K562 (cell line): ENCODE data around the gene GABRG2. TPM values are rescaled to one million over a fixed set of nuclear protein-coding genes. Genes with fewer than 3 reads are reported as not detected.

Source experiments
- ATAC-seq: fragments of 200-7000 bp; cut with Tn5 transposase; 3 replicates; pipeline ENCODE4 v1.9.1; 2020; ENCODE audit warnings: moderate library complexity
- BruUV-seq: library from RNA; stranded (reverse); fragments of 400-500 nt; replicated peaks from 2 replicates; lab custom pipeline; 2021; lab: Mats Ljungman, UMichigan
- CTCF ChIA-PET: fragments of 300-600 bp; formaldehyde crosslinking; extraction: SDS; loops from one replicate; lab custom pipeline; 2021; ENCODE audit warnings: low intra/inter-chr PET ratio; lab: Yijun Ruan, JAX
- POLR2A ChIA-PET: fragments of 300-600, 350-650 bp; sonication (Branson Sonifier 250); formaldehyde crosslinking; extraction: SDS; loops from one replicate; lab custom pipeline; 2021; ENCODE audit warnings: antibody characterized with exemption, inconsistent platforms; lab: Yijun Ruan, JAX
- DNase-seq, 4 experiments: peaks; one replicate each; pipeline versions ENCODE4 v3.0.0 to v3.0.0-alpha.2; 2011 to 2018; ENCODE audit warnings: low spot score in 3 of 4, mixed read lengths in 3 of 4; ENCODE audit errors: extremely low read depth in 1 of 4
- FAIRE-seq: peaks from 2 replicates; lab custom pipeline; 2011; peaks lifted over from hg19 to GRCh38; lab: Jason Lieb, UNC
- H2AFZ ChIP-seq: 2 replicates; pipeline ENCODE4 v1.6.0; 2011; ENCODE audit warnings: low read depth, low read length, control low read depth, inconsistent platforms
- H3K27ac ChIP-seq: fragments of 200-600 bp; 3 replicates; pipeline ENCODE4 v1.8.0; 2011; ENCODE audit warnings: low read depth, mild to moderate bottlenecking, control low read depth, inconsistent platforms, low read length, moderate library complexity, mixed read lengths; ENCODE audit errors: extremely low read depth
- H3K27me3 ChIP-seq, 2 experiments: fragments of 300-600 bp in 1 of 2; 2 replicates in 1 of 2; 3 replicates in 1 of 2; pipeline versions ENCODE4 v1.6.0 to v1.8.0; 2011; ENCODE audit warnings: inconsistent platforms in 2 of 2, low read length in 2 of 2, mild to moderate bottlenecking in 1 of 2, mixed read lengths in 1 of 2, moderate library complexity in 1 of 2; ENCODE audit not compliant: control insufficient read depth in 2 of 2, insufficient read depth in 2 of 2
- H3K36me3 ChIP-seq: fragments of 300-600 bp; 3 replicates; pipeline ENCODE4 v1.8.0; 2011; ENCODE audit warnings: mild to moderate bottlenecking, low read length, inconsistent platforms; ENCODE audit not compliant: control insufficient read depth, insufficient read depth
- H3K4me1 ChIP-seq, 2 experiments: fragments of 200-600 bp in 1 of 2; replicated peaks in 1 of 2; 2 replicates in 1 of 2; 3 replicates in 1 of 2; pipeline versions ENCODE4 v1.5.1 to v1.8.0; 2011; ENCODE audit warnings: inconsistent platforms in 2 of 2, low read length in 2 of 2, mild to moderate bottlenecking in 1 of 2, mixed read lengths in 1 of 2, moderate library complexity in 1 of 2; ENCODE audit not compliant: control insufficient read depth in 2 of 2, insufficient read depth in 2 of 2
- H3K4me2 ChIP-seq: 2 replicates; pipeline ENCODE4 v1.6.1; 2011; ENCODE audit warnings: low read length, control low read depth, inconsistent platforms, mixed read lengths; ENCODE audit not compliant: insufficient read depth
- H3K4me3 ChIP-seq: fragments of 200-600 bp; sonication (generic), shearing (Covaris generic); 2 replicates; pipeline ENCODE4 v1.5.1; 2016; ENCODE audit warnings: control low read depth, inconsistent platforms
- H3K79me2 ChIP-seq: fragments of 200-600 bp; 3 replicates; pipeline ENCODE4 v1.8.0; 2011; ENCODE audit warnings: low read length, inconsistent platforms; ENCODE audit not compliant: control insufficient read depth, insufficient read depth
- H3K9ac ChIP-seq, 2 experiments: 2 replicates each; pipeline versions ENCODE4 v1.6.0 to v1.6.1; 2011; ENCODE audit warnings: low read depth in 2 of 2, low read length in 2 of 2, control low read depth in 1 of 2, inconsistent platforms in 1 of 2, mild to moderate bottlenecking in 1 of 2, mixed read lengths in 1 of 2; ENCODE audit not compliant: insufficient read depth in 1 of 2
- H3K9me1 ChIP-seq: one replicate; pipeline ENCODE4 v1.6.0; 2011; ENCODE audit warnings: inconsistent platforms, mild to moderate bottlenecking, low read length, moderate library complexity; ENCODE audit not compliant: control insufficient read depth, insufficient read depth
- H3K9me3 ChIP-seq: replicated peaks from 2 replicates; pipeline ENCODE4 v1.5.1; 2011; ENCODE audit warnings: low read depth, low read length, inconsistent platforms; ENCODE audit not compliant: control insufficient read depth, insufficient read depth
- H4K20me1 ChIP-seq: replicated peaks from 2 replicates; pipeline ENCODE4 v1.6.1; 2011; ENCODE audit warnings: low read length, inconsistent platforms, mixed read lengths; ENCODE audit not compliant: control insufficient read depth, insufficient read depth
- ARID2 ChIP-seq: fragments of 450-650 bp; IDR thresholded peaks from 2 replicates; pipeline ENCODE4 v1.6.1; 2017; ENCODE audit warnings: antibody characterized with exemption, mild to moderate bottlenecking
- CBFB ChIP-seq: sonication (generic); formaldehyde crosslinking; IDR thresholded peaks from 2 replicates; pipeline ENCODE4 v1.4.0; 2020; ENCODE audit warnings: mild to moderate bottlenecking, missing genetic modification reagents
- CBX8 ChIP-seq: fragments of 200-600 bp; sonication (generic); IDR thresholded peaks from 2 replicates; pipeline ENCODE4 v1.6.1; 2012; ENCODE audit warnings: borderline replicate concordance, mixed run types, low read depth, mild to moderate bottlenecking, moderate library complexity, mixed read lengths, low read length, control low read depth, inconsistent platforms; ENCODE audit not compliant: poor library complexity, severe bottlenecking; ENCODE audit errors: extremely low read depth
- CEBPZ ChIP-seq: fragments of 150-350 bp; IDR thresholded peaks from 2 replicates; pipeline ENCODE4 v1.6.1; 2014; ENCODE audit warnings: low read depth, mild to moderate bottlenecking, low read length, borderline replicate concordance
- DIDO1 ChIP-seq: fragments of 450-650 bp; IDR thresholded peaks from 2 replicates; pipeline ENCODE4 v1.6.1; 2016; ENCODE audit warnings: low read depth, missing biosample characterization, missing genetic modification characterization
- MEIS2 ChIP-seq: fragments of 450-650 bp; IDR thresholded peaks from 2 replicates; pipeline ENCODE4 v1.6.1; 2014; ENCODE audit warnings: mild to moderate bottlenecking; ENCODE audit not compliant: partially characterized antibody
- MTA2 ChIP-seq: fragments of 450-650 bp; IDR thresholded peaks from 2 replicates; pipeline ENCODE4 v1.6.1; 2016; ENCODE audit warnings: low read depth
- NRF1 ChIP-seq, 2 experiments: fragments of 450-650 bp; IDR thresholded peaks in 1 of 2; conservative IDR thresholded peaks in 1 of 2; 2 replicates each; pipeline ENCODE4 v1.6.1; 2014; ENCODE audit warnings: mild to moderate bottlenecking in 2 of 2
- PHF21A ChIP-seq: fragments of 450-650 bp; IDR thresholded peaks from 2 replicates; pipeline ENCODE4 v1.6.1; 2017; ENCODE audit warnings: low read depth, borderline replicate concordance
- RBM25 ChIP-seq: fragments of 200-400 bp; formaldehyde crosslinking; IDR thresholded peaks from 2 replicates; pipeline ENCODE4 v1.6.1; 2018; ENCODE audit warnings: low read length, low read depth, moderate library complexity; ENCODE audit not compliant: severe bottlenecking
- SMARCE1 ChIP-seq: fragments of 450-650 bp; IDR thresholded peaks from 2 replicates; pipeline ENCODE4 v1.7.1; 2016; ENCODE audit warnings: mild to moderate bottlenecking
- SP1 ChIP-seq: sonication (generic); formaldehyde crosslinking; IDR thresholded peaks from 2 replicates; pipeline ENCODE4 v1.8.1; 2022; ENCODE audit warnings: mild to moderate bottlenecking, missing genetic modification reagents
- TAL1 ChIP-seq: fragments of 450-650 bp; IDR thresholded peaks from 2 replicates; pipeline ENCODE4 v1.6.1; 2016; ENCODE audit warnings: mild to moderate bottlenecking
- TFAM ChIP-seq: fragments of 250-450 bp; sonication (Bioruptor Pico); conservative IDR thresholded peaks from 2 replicates; pipeline ENCODE4 v1.5.0; 2021; ENCODE audit warnings: mild to moderate bottlenecking, moderate library complexity
- ZC3H4 ChIP-seq: sonication (generic); formaldehyde crosslinking; IDR thresholded peaks from 2 replicates; pipeline ENCODE4 v1.9.0; 2021; ENCODE audit warnings: missing genetic modification reagents, borderline replicate concordance
- ZNF184 ChIP-seq: sonication (generic); formaldehyde crosslinking; IDR thresholded peaks from 2 replicates; pipeline ENCODE4 v1.5.0; 2020; ENCODE audit warnings: missing genetic modification reagents
- ZNF77 ChIP-seq: fragments of 250-450 bp; sonication (Bioruptor Pico); IDR thresholded peaks from 2 replicates; pipeline ENCODE4 v1.5.0; 2020
- WGBS: fragments of 100-300 bp; shearing (Covaris generic); methylation state at CpG from one replicate; pipeline ENCODE4 v1.1.6; 2016; ENCODE audit warnings: low coverage, mixed read lengths; ENCODE audit not compliant: insufficient coverage; ENCODE audit errors: missing lambda C conversion rate; 5-methylcytosine and 5-hydroxymethylcytosine counted together
- in situ Hi-C: fragments of 300-500 bp; cut with MboI; formaldehyde crosslinking; loops from 4 replicates; pipeline ENCODE4 v1.15.0; 2018; ENCODE audit warnings: inconsistent platforms, mixed read lengths
- intact Hi-C: fragments of 100-400 bp; cut with micrococcal nuclease; formaldehyde crosslinking; loops from 2 replicates; pipeline ENCODE4 v1.14.2; 2022
- polyA plus RNA-seq, 8 experiments: library from polyadenylated mRNA; depleted of rRNA in 4 of 8; stranded (reverse) in 5 of 8; unstranded in 3 of 8; fragments of >200 nt; fragmentation: Nextera tagmentation in 2 of 8; fragmentation: Illumina TruSeq in 1 of 8; extraction: Ambion mirVana in 2 of 8; extraction: Trizol in 1 of 8; gene quantifications; 2 replicates each; pipeline versions ENCODE4 v1.2.1 to v1.2.3, GENCODE V29; 2011 to 2014; ENCODE audit warnings: inconsistent platforms in 1 of 8, missing spikeins in 1 of 8
- total RNA-seq, 7 experiments: library from RNA; depleted of rRNA in 6 of 7; stranded (reverse); fragments of >200 nt in 6 of 7; fragmentation: Illumina TruSeq in 2 of 7; extraction: Trizol in 2 of 7; gene quantifications; 2 replicates each; pipeline versions ENCODE4 v1.2.1 to v1.2.3, GENCODE V29; 2011 to 2021; ENCODE audit warnings: low replicate concordance in 1 of 7
- TF ChIP-seq, protein P1 (sequence below): sonication (generic); formaldehyde crosslinking; IDR thresholded peaks from 2 replicates; pipeline ENCODE4 v1.8.0; 2022; ENCODE audit warnings: mild to moderate bottlenecking, missing genetic modification reagents

Gene GABRG2
- total and polyA plus RNA-seq, 9 of the 15 experiments (the other 6 are each of a cell fraction or from before 2014, with no cell fraction given): 0.03 to 1.2 (median 0.30) TPM; not detected in 3

- TF ChIP-seq CEBPZ (no peak), CBFB (CRISPR knock-in tag) (no peak), ZC3H4 (CRISPR knock-in tag) (no peak), ZNF184 (CRISPR knock-in tag) (no peak), ZNF77 (CRISPR knock-in tag) (no peak)
These were observed 23.8 kb downstream of the GABRG2 start (continued) for GRCh38 chr5:162091336-162091735.

DNA sequence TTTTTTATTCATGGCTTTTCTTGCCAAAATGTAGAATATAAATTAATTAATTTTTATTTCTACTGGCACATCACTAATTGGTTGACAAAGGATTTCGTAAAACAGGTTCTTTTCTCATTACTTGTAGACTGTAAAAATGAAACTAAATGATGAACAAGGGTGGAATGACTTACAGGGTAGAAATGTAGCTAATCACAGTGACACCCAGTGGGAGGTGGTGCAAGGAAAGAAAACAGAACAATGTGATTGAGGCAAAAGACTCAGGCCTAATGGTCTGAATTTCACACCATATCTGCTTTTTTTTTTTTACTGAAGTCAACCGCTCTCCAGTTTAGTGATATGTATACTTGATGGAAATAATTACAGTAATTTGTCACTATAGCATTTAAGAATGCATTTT is 28.9 kb downstream of the GABRG2 start:
- intact Hi-C loops (no loop called here), in situ Hi-C loops (no loop called here)
- no peaks in the 10 kb centered on the region for H4K20me1 ChIP-seq
- H2AFZ ChIP-seq: no peak overlapping the region
- H3K27ac ChIP-seq: no peak overlapping the region
- H3K36me3 ChIP-seq: no peaks in the 10 kb centered on the region
- no peaks in the 10 kb centered on the region for H3K79me2 ChIP-seq
- POLR2A ChIA-PET: no interaction called here
- 0% methylated on average over 2 of the region's 2 CpGs for WGBS
- H3K27me3 ChIP-seq: no peaks in the 10 kb centered on the region
- H3K4me1 ChIP-seq: no peaks in the 10 kb centered on the region
- no peaks in the 10 kb centered on the region for H3K9me1 ChIP-seq
- CTCF ChIA-PET: no interaction called here
- no peaks in the 10 kb centered on the region for H3K9me3 ChIP-seq
- DNase-seq (no peak), ATAC-seq (no peak), FAIRE-seq (no peak)
- H3K9ac ChIP-seq: no peak overlapping the region
- BruUV-seq: no TSS peak
- no peak overlapping the region for H3K4me2 ChIP-seq
- H3K4me3 ChIP-seq: no peak overlapping the region
- no peak for TF ChIP-seq SMARCE1
- TF ChIP-seq TFAM (CRISPR knock-in tag): no peak
- TF ChIP-seq MEIS2: no peak
- TF ChIP-seq, protein P1, sequence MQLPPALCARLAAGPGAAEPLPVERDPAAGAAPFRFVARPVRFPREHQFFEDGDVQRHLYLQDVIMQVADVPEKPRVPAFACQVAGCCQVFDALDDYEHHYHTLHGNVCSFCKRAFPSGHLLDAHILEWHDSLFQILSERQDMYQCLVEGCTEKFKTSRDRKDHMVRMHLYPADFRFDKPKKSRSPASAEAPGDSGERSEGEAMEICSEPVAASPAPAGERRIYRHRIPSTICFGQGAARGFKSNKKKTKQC (CRISPR knock-in tag): no peak
- TF ChIP-seq DIDO1 (tag): no peak
- TF ChIP-seq ARID2: no peak
- no peak for TF ChIP-seq SP1 (CRISPR knock-in tag)
- TF ChIP-seq RBM25: no peak
- no peak for TF ChIP-seq NRF1 (conservative IDR thresholded peaks at IDR 0.05 in 1 of 2, IDR thresholded peaks at IDR 0.05 in 1 of 2)
- no peak for TF ChIP-seq MTA2
- TF ChIP-seq CBX8: no peak
- no peak for TF ChIP-seq TAL1
- TF ChIP-seq PHF21A: no peak
